OCI-LY7 (cell line): Measurements from ENCODE around the gene KCTD17. TPM values are rescaled to one million over a fixed set of nuclear protein-coding genes. Genes with fewer than 3 reads are reported as not detected.

Source experiments
- BruUV-seq: library from RNA; stranded (reverse); fragments of 400-500 nt; replicated peaks from 2 replicates; lab custom pipeline; 2021; lab: Mats Ljungman, UMichigan
- CTCF ChIA-PET: fragments of 300-600 bp; sonication (Branson Sonifier 250); formaldehyde crosslinking; loops from one replicate; lab custom pipeline; 2022; ENCODE audit warnings: antibody characterized with exemption; ENCODE audit not compliant: unreplicated experiment; lab: Charles Lee
- POLR2A ChIA-PET: fragments of 300-600 bp; sonication (Branson Sonifier 250); formaldehyde crosslinking; loops from one replicate; lab custom pipeline; 2022; ENCODE audit warnings: antibody characterized with exemption; lab: Charles Lee
- DNase-seq: peaks from one replicate; pipeline ENCODE4 v3.0.0-alpha.2; 2015; ENCODE audit warnings: low spot score
- H2AFZ ChIP-seq: fragments of 200-600 bp; sonication (generic), shearing (Covaris generic); 2 replicates; pipeline ENCODE4 v1.6.1; 2014; ENCODE audit warnings: mild to moderate bottlenecking, antibody characterized with exemption, low read length, moderate library complexity
- H3K27ac ChIP-seq: fragments of 200-600 bp; sonication (generic); 2 replicates; pipeline ENCODE4 v1.5.1; 2014; ENCODE audit warnings: mixed run types, low read depth, mild to moderate bottlenecking, moderate library complexity, low read length, inconsistent platforms; ENCODE audit not compliant: poor library complexity, severe bottlenecking
- H3K36me3 ChIP-seq: fragments of 200-600 bp; sonication (generic); 2 replicates; pipeline ENCODE4 v1.6.1; 2014; ENCODE audit warnings: mild to moderate bottlenecking, antibody characterized with exemption, low read length, moderate library complexity, mixed read lengths; ENCODE audit not compliant: insufficient read depth
- H3K4me1 ChIP-seq: fragments of 200-600 bp; sonication (generic); 2 replicates; pipeline ENCODE4 v1.5.1; 2014; ENCODE audit warnings: mild to moderate bottlenecking, low read length; ENCODE audit not compliant: insufficient read depth, poor library complexity, severe bottlenecking
- H3K4me2 ChIP-seq: fragments of 200-600 bp; sonication (generic); 2 replicates; pipeline ENCODE4 v1.6.1; 2014; ENCODE audit warnings: mild to moderate bottlenecking, low read length
- H3K4me3 ChIP-seq: fragments of 200-600 bp; sonication (generic); 2 replicates; pipeline ENCODE4 v1.5.1; 2014; ENCODE audit warnings: mild to moderate bottlenecking, low read depth, low read length; ENCODE audit not compliant: poor library complexity, severe bottlenecking
- H3K79me2 ChIP-seq: fragments of 200-600 bp; sonication (generic); 2 replicates; pipeline ENCODE4 v1.6.1; 2016; ENCODE audit warnings: low read depth, mild to moderate bottlenecking, low read length, moderate library complexity, mixed read lengths; ENCODE audit not compliant: insufficient read depth
- H3K9me2 ChIP-seq: fragments of 200-600 bp; sonication (generic); 2 replicates; pipeline ENCODE4 v1.6.1; 2016; ENCODE audit warnings: mild to moderate bottlenecking, low read length, mixed read lengths; ENCODE audit not compliant: insufficient read depth
- H3K9me3 ChIP-seq: fragments of 200-600 bp; sonication (generic); 2 replicates; pipeline ENCODE4 v1.6.1; 2014; ENCODE audit warnings: mild to moderate bottlenecking, mixed run types, low read length, mixed read lengths
- H4K20me1 ChIP-seq: fragments of 200-600 bp; sonication (generic); 2 replicates; pipeline ENCODE4 v1.6.1; 2014; ENCODE audit warnings: mild to moderate bottlenecking, antibody characterized with exemption, low read length, moderate library complexity, mixed read lengths; ENCODE audit not compliant: insufficient read depth
- CTCF ChIP-seq: fragments of 200-600 bp; sonication (generic); conservative IDR thresholded peaks from 2 replicates; pipeline ENCODE4 v1.5.1; 2014; ENCODE audit warnings: mild to moderate bottlenecking, antibody characterized with exemption, low read length, moderate library complexity, mixed read lengths
- EZH2phosphoT487 ChIP-seq: fragments of 200-600 bp; sonication (generic); IDR thresholded peaks from 2 replicates; pipeline ENCODE4 v1.6.1; 2018; ENCODE audit warnings: low read depth, borderline replicate concordance, mild to moderate bottlenecking, mixed run types, antibody characterized with exemption, low read length, moderate library complexity, mixed read lengths
- intact Hi-C: fragments of 100-400 bp; cut with micrococcal nuclease; formaldehyde crosslinking; loops from one replicate; pipeline ENCODE4 v1.10.0; 2022; ENCODE audit not compliant: unreplicated experiment
- total RNA-seq, 2 experiments: library from RNA; depleted of rRNA in 1 of 2; stranded (reverse); fragments of >200 nt in 1 of 2; shearing (Covaris generic) in 1 of 2; gene quantifications; 2 replicates each; pipeline ENCODE4 v1.2.3, GENCODE V29; 2014 to 2022

Gene KCTD17
- total RNA-seq, 2 experiments from 2014 or later = 17.7 to 21.7 TPM

DNA sequence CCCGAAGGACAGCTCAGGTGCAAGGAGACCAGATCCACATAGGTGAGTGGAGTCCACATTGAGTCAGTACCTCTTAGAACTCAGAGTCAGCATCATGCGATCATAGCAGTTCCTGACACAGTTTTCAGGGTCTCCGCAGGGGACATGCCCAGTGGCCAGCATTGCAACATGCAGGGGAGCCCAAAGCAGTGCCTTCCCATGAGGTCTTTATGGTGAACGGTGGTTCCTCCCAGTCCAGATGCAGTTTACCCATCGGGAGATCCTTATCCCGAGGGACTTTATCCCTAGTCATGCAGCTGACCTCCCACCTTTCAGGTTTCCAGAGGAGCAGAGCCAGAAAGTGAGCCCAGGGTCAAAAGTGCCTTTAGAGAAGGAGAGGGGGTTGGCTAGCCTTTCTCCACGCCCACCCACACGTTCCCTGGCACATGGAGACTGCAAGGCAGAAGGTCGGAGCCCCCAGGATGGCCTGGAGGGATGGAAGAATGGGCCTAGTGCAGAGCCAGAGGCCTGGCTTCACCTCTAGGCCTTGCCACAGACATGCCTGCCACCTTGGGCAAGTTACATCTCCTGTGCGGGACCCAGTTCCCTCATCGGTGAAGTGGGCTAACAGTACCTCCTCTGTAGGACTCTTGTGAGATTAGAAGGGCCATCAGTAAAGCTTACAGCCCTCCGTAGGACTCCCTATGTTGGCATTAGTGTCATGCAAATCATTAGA lies 6.4 kb downstream of the KCTD17 start:
- intact Hi-C loops = no loop called here
- no TSS peak for BruUV-seq

GRCh38 chr22:37058917-37059701 lies 7.6 kb downstream of the KCTD17 start:
- no TSS peak for BruUV-seq
- Histone ChIP-seq H4K20me1 (no peaks in the 10 kb centered on the region), H3K9me3 (no peaks in the 10 kb centered on the region), H3K9me2 (no peaks in the 10 kb centered on the region), H2AFZ (no peak overlapping the region), H3K36me3 (no peaks in the 10 kb centered on the region), H3K4me1 (peaks cover 1% of the 10 kb centered on the region), H3K27ac (no peak overlapping the region), H3K4me2 (no peak overlapping the region), H3K79me2 (no peaks in the 10 kb centered on the region), H3K4me3 (no peak overlapping the region)
- no peak for DNase-seq
- CTCF ChIA-PET = no interaction called here
- intact Hi-C loops = no loop called here
- TF ChIP-seq CTCF = no peak
- TF ChIP-seq EZH2phosphoT487 = no peak
- POLR2A ChIA-PET = no interaction called here

More for the DNA sequence above, 6.4 kb downstream of the KCTD17 start:
- POLR2A ChIA-PET = no interaction called here
- no peak for DNase-seq
- H2AFZ ChIP-seq = no peak overlapping the region
- CTCF ChIA-PET = no interaction called here
- H4K20me1 ChIP-seq = no peaks in the 10 kb centered on the region
- no peak overlapping the region for H3K4me2 ChIP-seq
- TF ChIP-seq CTCF = no peak
- TF ChIP-seq EZH2phosphoT487 = no peak
- no peaks in the 10 kb centered on the region for H3K36me3 ChIP-seq
- no peak overlapping the region for H3K4me3 ChIP-seq
- H3K79me2 ChIP-seq = no peaks in the 10 kb centered on the region
- no peaks in the 10 kb centered on the region for H3K9me2 ChIP-seq
- H3K9me3 ChIP-seq = no peaks in the 10 kb centered on the region
- no peak overlapping the region for H3K27ac ChIP-seq
- peaks cover 6% of the 10 kb centered on the region for H3K4me1 ChIP-seq
